ENCODE data around the gene CACNA1D.

Gene CACNA1D

GRCh38 chr3:53725387-53725995 is 231.1 kb downstream of the CACNA1D start:
- Histone ChIP-seq H3K9ac (ENCODE audit: low read length) (no peak overlapping the region), H3K79me2 (ENCODE audit: insufficient read depth, low read length) (no peaks in the 10 kb centered on the region), H4K20me1 (ENCODE audit: low read depth, low read length) (no peaks in the 10 kb centered on the region), H2AFZ (ENCODE audit: low read depth, low read length, severe bottlenecking) (no peak overlapping the region), H3K27me3 (ENCODE audit: low read length) (no peaks in the 10 kb centered on the region), H3K9me2 (replicated peaks; ENCODE audit: insufficient read depth, low read length) (no peaks in the 10 kb centered on the region), H3K4me2 (ENCODE audit: low read depth, low read length, poor library complexity, severe bottlenecking) (no peak overlapping the region), H3K36me3 (ENCODE audit: low read length) (no peaks in the 10 kb centered on the region), H3K4me3 (ENCODE audit: insufficient read depth, low read length, poor library complexity, severe bottlenecking) (no peak overlapping the region), H3K27ac (ENCODE audit: low read depth, low read length) (no peak overlapping the region), H3F3A (ENCODE audit: insufficient read depth) (no peaks in the 10 kb centered on the region), H3K9me3 (ENCODE audit: insufficient read depth, low read length) (no peaks in the 10 kb centered on the region)
- TF ChIP-seq, protein P1, sequence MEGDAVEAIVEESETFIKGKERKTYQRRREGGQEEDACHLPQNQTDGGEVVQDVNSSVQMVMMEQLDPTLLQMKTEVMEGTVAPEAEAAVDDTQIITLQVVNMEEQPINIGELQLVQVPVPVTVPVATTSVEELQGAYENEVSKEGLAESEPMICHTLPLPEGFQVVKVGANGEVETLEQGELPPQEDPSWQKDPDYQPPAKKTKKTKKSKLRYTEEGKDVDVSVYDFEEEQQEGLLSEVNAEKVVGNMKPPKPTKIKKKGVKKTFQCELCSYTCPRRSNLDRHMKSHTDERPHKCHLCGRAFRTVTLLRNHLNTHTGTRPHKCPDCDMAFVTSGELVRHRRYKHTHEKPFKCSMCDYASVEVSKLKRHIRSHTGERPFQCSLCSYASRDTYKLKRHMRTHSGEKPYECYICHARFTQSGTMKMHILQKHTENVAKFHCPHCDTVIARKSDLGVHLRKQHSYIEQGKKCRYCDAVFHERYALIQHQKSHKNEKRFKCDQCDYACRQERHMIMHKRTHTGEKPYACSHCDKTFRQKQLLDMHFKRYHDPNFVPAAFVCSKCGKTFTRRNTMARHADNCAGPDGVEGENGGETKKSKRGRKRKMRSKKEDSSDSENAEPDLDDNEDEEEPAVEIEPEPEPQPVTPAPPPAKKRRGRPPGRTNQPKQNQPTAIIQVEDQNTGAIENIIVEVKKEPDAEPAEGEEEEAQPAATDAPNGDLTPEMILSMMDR (IDR thresholded peaks at IDR 0.05; ENCODE audit: insufficient read depth, low read length, poor library complexity, severe bottlenecking): no peak
- TF ChIP-seq EZH2phosphoT487 (conservative IDR thresholded peaks at IDR 0.05; ENCODE audit: low read length): no peak

DNA sequence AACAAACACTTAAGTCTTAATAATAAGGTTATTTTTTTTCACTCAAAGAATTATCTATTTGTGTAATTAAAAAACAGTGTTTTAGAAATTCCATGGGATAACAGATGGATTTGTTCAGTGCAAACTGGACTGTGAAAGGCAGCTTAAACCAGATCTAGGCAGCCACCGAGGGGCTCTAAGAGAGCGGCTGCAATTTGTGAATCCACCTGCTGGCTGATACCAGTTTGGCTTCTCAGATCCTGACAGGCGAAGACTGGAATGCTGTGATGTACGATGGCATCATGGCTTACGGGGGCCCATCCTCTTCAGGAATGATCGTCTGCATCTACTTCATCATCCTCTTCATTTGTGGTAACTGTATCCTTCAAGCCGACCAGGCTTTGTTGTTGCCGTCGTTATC is 232.2 kb downstream of the CACNA1D start:
- no peaks in the 10 kb centered on the region for H3K79me2 ChIP-seq (ENCODE audit: insufficient read depth, low read length)
- H4K20me1 ChIP-seq (ENCODE audit: low read depth, low read length): no peaks in the 10 kb centered on the region
- H3K36me3 ChIP-seq (ENCODE audit: low read length): no peaks in the 10 kb centered on the region
- H3K4me3 ChIP-seq (ENCODE audit: insufficient read depth, low read length, poor library complexity, severe bottlenecking): no peak overlapping the region
- no peak overlapping the region for H2AFZ ChIP-seq (ENCODE audit: low read depth, low read length, severe bottlenecking)
- H3K27me3 ChIP-seq (ENCODE audit: low read length): no peaks in the 10 kb centered on the region
- no peak overlapping the region for H3K9ac ChIP-seq (ENCODE audit: low read length)
- no peaks in the 10 kb centered on the region for H3K9me2 ChIP-seq (replicated peaks; ENCODE audit: insufficient read depth, low read length)
- TF ChIP-seq, protein P1 (IDR thresholded peaks at IDR 0.05; ENCODE audit: insufficient read depth, low read length, poor library complexity, severe bottlenecking): no peak
- no peak for TF ChIP-seq EZH2phosphoT487 (conservative IDR thresholded peaks at IDR 0.05; ENCODE audit: low read length)
- H3F3A ChIP-seq (ENCODE audit: insufficient read depth): no peaks in the 10 kb centered on the region
- no peaks in the 10 kb centered on the region for H3K9me3 ChIP-seq (ENCODE audit: insufficient read depth, low read length)
- no peak overlapping the region for H3K4me2 ChIP-seq (ENCODE audit: low read depth, low read length, poor library complexity, severe bottlenecking)
- no peak overlapping the region for H3K27ac ChIP-seq (ENCODE audit: low read depth, low read length)

DNA sequence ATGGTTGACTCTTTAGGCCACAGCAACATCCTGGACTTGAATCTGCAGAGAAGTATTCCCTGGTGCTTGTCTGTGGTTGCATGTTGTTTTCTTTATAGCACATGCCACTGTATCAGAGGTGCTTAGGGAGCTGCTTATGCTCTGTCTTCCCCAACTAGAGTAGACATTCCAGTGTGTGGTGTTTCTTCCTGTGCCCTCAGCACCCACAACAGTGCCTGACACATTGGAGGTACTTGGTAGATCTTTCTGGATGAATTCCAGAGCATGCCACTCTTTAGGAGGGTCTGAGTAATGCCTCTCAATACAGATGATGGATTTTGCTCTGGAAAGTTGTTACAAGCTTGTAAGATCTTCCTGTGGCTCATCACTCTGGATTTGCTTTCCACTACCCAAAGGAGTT is 234.2 kb downstream of the CACNA1D start:
- H3K4me3 ChIP-seq (ENCODE audit: insufficient read depth, low read length, poor library complexity, severe bottlenecking): no peak overlapping the region
- no peaks in the 10 kb centered on the region for H3K36me3 ChIP-seq (ENCODE audit: low read length)
- no peaks in the 10 kb centered on the region for H3K9me2 ChIP-seq (replicated peaks; ENCODE audit: insufficient read depth, low read length)
- H3K9ac ChIP-seq (ENCODE audit: low read length): no peak overlapping the region
- no peak overlapping the region for H2AFZ ChIP-seq (ENCODE audit: low read depth, low read length, severe bottlenecking)
- H3K27me3 ChIP-seq (ENCODE audit: low read length): no peaks in the 10 kb centered on the region
- H3K79me2 ChIP-seq (ENCODE audit: insufficient read depth, low read length): no peaks in the 10 kb centered on the region
- no peak overlapping the region for H3K4me2 ChIP-seq (ENCODE audit: low read depth, low read length, poor library complexity, severe bottlenecking)
- no peaks in the 10 kb centered on the region for H3K9me3 ChIP-seq (ENCODE audit: insufficient read depth, low read length)
- H4K20me1 ChIP-seq (ENCODE audit: low read depth, low read length): no peaks in the 10 kb centered on the region
- no peak for TF ChIP-seq EZH2phosphoT487 (conservative IDR thresholded peaks at IDR 0.05; ENCODE audit: low read length)
- TF ChIP-seq, protein P1 (IDR thresholded peaks at IDR 0.05; ENCODE audit: insufficient read depth, low read length, poor library complexity, severe bottlenecking): no peak
- H3F3A ChIP-seq (ENCODE audit: insufficient read depth): no peaks in the 10 kb centered on the region
- no peak overlapping the region for H3K27ac ChIP-seq (ENCODE audit: low read depth, low read length)

All from SU-DHL-6 (cell line).